Endothelial cell of umbilical vein (primary cell): Measurements from ENCODE around the gene FBXO5. TPM values are rescaled to one million over a fixed set of nuclear protein-coding genes. Genes with fewer than 3 reads are reported as not detected.

Experiments
- BruUV-seq: library from RNA; stranded (reverse); fragments of 400-500 nt; replicated peaks from 2 replicates; lab custom pipeline; 2021; lab: Mats Ljungman, UMichigan
- CTCF ChIA-PET: fragments of 300-600, 350-600 bp; sonication (Branson Sonifier 250); formaldehyde crosslinking; loops from one replicate; lab custom pipeline; 2021; ENCODE audit warnings: antibody characterized with exemption, inconsistent platforms; lab: Charles Lee
- POLR2A ChIA-PET: fragments of 300-600, 350-600 bp; sonication (Branson Sonifier 250); formaldehyde crosslinking; loops from one replicate; lab custom pipeline; 2021; ENCODE audit warnings: antibody characterized with exemption, inconsistent platforms; lab: Charles Lee
- DNase-seq: peaks from one replicate; pipeline ENCODE4 v3.0.0-alpha.2; 2011; ENCODE audit warnings: low read depth, low spot score
- FAIRE-seq: peaks from 2 replicates; lab custom pipeline; 2011; peaks lifted over from hg19 to GRCh38; lab: Jason Lieb, UNC
- H2AFZ ChIP-seq: 2 replicates; pipeline ENCODE4 v1.6.0; 2012; ENCODE audit warnings: low read depth, low read length, control low read depth, inconsistent platforms
- H3K27ac ChIP-seq: 2 replicates; pipeline ENCODE4 v1.5.1; 2011; ENCODE audit warnings: low read depth, mild to moderate bottlenecking, control low read depth, low read length, moderate library complexity; ENCODE audit not compliant: insufficient read depth
- H3K27me3 ChIP-seq, 2 experiments: 2 replicates each; pipeline versions ENCODE4 v1.6.0 to v1.6.1; 2011; ENCODE audit warnings: low read length in 2 of 2, mixed read lengths in 1 of 2; ENCODE audit not compliant: control insufficient read depth in 2 of 2, insufficient read depth in 2 of 2
- H3K36me3 ChIP-seq, 2 experiments: 2 replicates in 1 of 2; 3 replicates in 1 of 2; pipeline ENCODE4 v1.5.1; 2011; ENCODE audit warnings: low read length in 2 of 2, mild to moderate bottlenecking in 1 of 2, moderate library complexity in 1 of 2; ENCODE audit not compliant: control insufficient read depth in 2 of 2, insufficient read depth in 2 of 2; ENCODE audit errors: extremely low read depth in 1 of 2
- H3K4me1 ChIP-seq: 3 replicates; pipeline ENCODE4 v1.5.1; 2011; ENCODE audit warnings: mild to moderate bottlenecking, low read length; ENCODE audit not compliant: control insufficient read depth, insufficient read depth; ENCODE audit errors: extremely low read depth
- H3K4me2 ChIP-seq: 2 replicates; pipeline ENCODE4 v1.6.1; 2011; ENCODE audit warnings: low read length, control low read depth, mixed read lengths; ENCODE audit not compliant: insufficient read depth
- H3K4me3 ChIP-seq, 3 experiments: fragments of 200-600 bp in 1 of 3; sonication (generic), shearing (Covaris generic) in 1 of 3; replicated peaks in 1 of 3; 2 replicates each; pipeline ENCODE4 v1.5.1; 2011 to 2016; ENCODE audit warnings: control low read depth in 3 of 3, low read length in 3 of 3, mild to moderate bottlenecking in 2 of 3, inconsistent platforms in 1 of 3, low read depth in 1 of 3, moderate library complexity in 1 of 3; ENCODE audit not compliant: insufficient read depth in 1 of 3
- H3K79me2 ChIP-seq: 2 replicates; pipeline ENCODE4 v1.6.0; 2012; ENCODE audit warnings: low read length, inconsistent platforms; ENCODE audit not compliant: control insufficient read depth, insufficient read depth
- H3K9ac ChIP-seq: replicated peaks from 2 replicates; pipeline ENCODE3; 2011; ENCODE audit warnings: low read length, control low read depth; ENCODE audit not compliant: insufficient read depth; ENCODE audit errors: extremely low read depth
- H3K9me1 ChIP-seq: replicated peaks from 3 replicates; pipeline ENCODE4 v1.6.0; 2011; ENCODE audit warnings: mild to moderate bottlenecking, low read length; ENCODE audit not compliant: control insufficient read depth, insufficient read depth; ENCODE audit errors: extremely low read depth
- H3K9me3 ChIP-seq: replicated peaks from 2 replicates; pipeline ENCODE4 v1.5.1; 2012; ENCODE audit warnings: low read length, inconsistent platforms; ENCODE audit not compliant: control insufficient read depth, insufficient read depth
- H4K20me1 ChIP-seq: replicated peaks from 2 replicates; pipeline ENCODE3; 2011; ENCODE audit warnings: mild to moderate bottlenecking, low read length; ENCODE audit not compliant: control insufficient read depth, insufficient read depth; ENCODE audit errors: extremely low read depth
- CTCF ChIP-seq, 2 donors: IDR thresholded peaks; 1 replicate in 1 of 2; 2 replicates in 1 of 2; pipeline ENCODE4 v1.5.1; 2011; ENCODE audit warnings: low read length in 2 of 2, mild to moderate bottlenecking in 2 of 2, moderate library complexity in 2 of 2, control low read depth in 1 of 2, inconsistent platforms in 1 of 2, low read depth in 1 of 2; ENCODE audit not compliant: insufficient read depth in 1 of 2; ENCODE audit errors: extremely low read depth in 1 of 2
- EZH2 ChIP-seq: IDR thresholded peaks from 2 replicates; pipeline ENCODE4 v1.6.1; 2012; ENCODE audit warnings: borderline replicate concordance, low read depth, mild to moderate bottlenecking, moderate library complexity, low read length, inconsistent platforms; ENCODE audit not compliant: severe bottlenecking
- FOS ChIP-seq: IDR thresholded peaks from 2 replicates; pipeline ENCODE4 v1.6.1; 2011; ENCODE audit warnings: mild to moderate bottlenecking, low read length, moderate library complexity, borderline replicate concordance; ENCODE audit not compliant: insufficient read depth
- GATA2 ChIP-seq: IDR thresholded peaks from 2 replicates; pipeline ENCODE4 v1.7.0; 2011; ENCODE audit warnings: low read depth, mild to moderate bottlenecking, moderate library complexity, mixed read lengths, low read length; ENCODE audit not compliant: insufficient read length, insufficient read depth
- JUN ChIP-seq: IDR thresholded peaks from 2 replicates; pipeline ENCODE4 v1.6.1; 2011; ENCODE audit warnings: borderline replicate concordance, low read depth; ENCODE audit not compliant: insufficient read length, insufficient read depth
- MAX ChIP-seq: IDR thresholded peaks from 2 replicates; pipeline ENCODE4 v1.6.1; 2011; ENCODE audit not compliant: insufficient read depth, insufficient read length
- MYC ChIP-seq: IDR thresholded peaks from one replicate; pipeline ENCODE4 v1.6.1; 2011; ENCODE audit warnings: mild to moderate bottlenecking, low read depth, low read length
- POLR2A ChIP-seq: IDR thresholded peaks from 2 replicates; pipeline ENCODE4 v1.6.1; 2012; ENCODE audit warnings: low read depth, mild to moderate bottlenecking, control low read depth, low read length
- POLR2AphosphoS5 ChIP-seq: IDR thresholded peaks from 2 replicates; pipeline ENCODE4 v1.6.1; 2012; ENCODE audit warnings: low read depth, mild to moderate bottlenecking, control low read depth, low read length, moderate library complexity; ENCODE audit not compliant: insufficient read depth
- dilution Hi-C: fragments of 300-500 bp; cut with MboI; formaldehyde crosslinking; loops from one replicate; pipeline ENCODE4 v1.15.0; 2019; ENCODE audit warnings: low sequenced_read_pairs; ENCODE audit not compliant: extremely low pct_ligation_motif_present
- intact Hi-C: fragments of 100-400 bp; cut with micrococcal nuclease; formaldehyde crosslinking; loops from one replicate; pipeline ENCODE4 v1.10.0; 2022
- polyA plus RNA-seq, 4 experiments: library from polyadenylated mRNA; depleted of rRNA in 3 of 4; stranded (reverse) in 3 of 4; unstranded in 1 of 4; fragments of >200 nt; gene quantifications; 2 replicates each; pipeline versions ENCODE4 v1.2.1 to v1.2.3, GENCODE V29; 2011 to 2012; ENCODE audit warnings: missing spikeins in 1 of 4
- total RNA-seq: library from RNA; stranded (reverse); gene quantifications from 2 replicates; pipeline ENCODE4 v1.2.3, GENCODE V29; 2021

Gene FBXO5
- total and polyA plus RNA-seq, 2 donors (not counting 3 experiments of a cell fraction or from before 2014, with no cell fraction given): 6.1 to 27.1 TPM

- BruUV-seq: no TSS peak
- no peaks in the 10 kb centered on the region for H3K79me2 ChIP-seq
- TF ChIP-seq MAX: no peak
- TF ChIP-seq JUN: no peak
- no peak for TF ChIP-seq POLR2A
- no peak for TF ChIP-seq CTCF (IDR thresholded peaks at IDR 0.05; ENCODE audit: extremely low read depth in 1 of 2, insufficient read depth in 1 of 2, low read depth in 1 of 2, low read length in 2 of 2)
- no peak for TF ChIP-seq FOS
- TF ChIP-seq EZH2: no peak
- TF ChIP-seq GATA2: no peak
- no peak for TF ChIP-seq MYC
- no peak for TF ChIP-seq POLR2AphosphoS5
- no peaks in the 10 kb centered on the region for H3K9me1 ChIP-seq
- dilution Hi-C loops: no loop called here
- no peak overlapping the region for H3K27ac ChIP-seq
- H3K4me1 ChIP-seq: no peaks in the 10 kb centered on the region
- intact Hi-C loops: no loop called here
- FAIRE-seq (no peak), DNase-seq (no peak)
- H3K4me2 ChIP-seq: no peak overlapping the region
- H3K27me3 ChIP-seq: no peaks in the 10 kb centered on the region
- no peaks in the 10 kb centered on the region for H3K36me3 ChIP-seq
- H3K9me3 ChIP-seq: no peaks in the 10 kb centered on the region
- ChIA-PET CTCF (interaction anchor here (0.9 to 6.2 kb wide), 7 partner anchors 8 to 461 kb away, joined by 3 to 103 read pairs (median 11); partner anchors contain the start of gene VIP), POLR2A (no interaction called here)
- no peaks in the 10 kb centered on the region for H4K20me1 ChIP-seq
- H3K9ac ChIP-seq: no peak overlapping the region
- no peak overlapping the region for H3K4me3 ChIP-seq
- H2AFZ ChIP-seq: no peak overlapping the region
Observed at GRCh38 chr6:152946484-152946883, 36.4 kb downstream of the FBXO5 start.
